GM12875 (cell line): ENCODE results near the gene ZDHHC7.

Experiments used
- H3K4me3 ChIP-seq: one replicate; pipeline ENCODE4 v1.5.1; 2011; ENCODE audit warnings: low read depth, low read length, control low read depth
- TF ChIP-seq, protein P1 (sequence below): IDR thresholded peaks from 2 replicates; pipeline ENCODE4 v1.5.1; 2011; ENCODE audit warnings: low read depth, mild to moderate bottlenecking, control low read depth, inconsistent platforms, low read length, moderate library complexity, borderline replicate concordance; ENCODE audit not compliant: insufficient read depth

Gene ZDHHC7

GRCh38 chr16:85017633-85018032, 6.3 kb upstream of the ZDHHC7 start:
- TF ChIP-seq, protein P1, sequence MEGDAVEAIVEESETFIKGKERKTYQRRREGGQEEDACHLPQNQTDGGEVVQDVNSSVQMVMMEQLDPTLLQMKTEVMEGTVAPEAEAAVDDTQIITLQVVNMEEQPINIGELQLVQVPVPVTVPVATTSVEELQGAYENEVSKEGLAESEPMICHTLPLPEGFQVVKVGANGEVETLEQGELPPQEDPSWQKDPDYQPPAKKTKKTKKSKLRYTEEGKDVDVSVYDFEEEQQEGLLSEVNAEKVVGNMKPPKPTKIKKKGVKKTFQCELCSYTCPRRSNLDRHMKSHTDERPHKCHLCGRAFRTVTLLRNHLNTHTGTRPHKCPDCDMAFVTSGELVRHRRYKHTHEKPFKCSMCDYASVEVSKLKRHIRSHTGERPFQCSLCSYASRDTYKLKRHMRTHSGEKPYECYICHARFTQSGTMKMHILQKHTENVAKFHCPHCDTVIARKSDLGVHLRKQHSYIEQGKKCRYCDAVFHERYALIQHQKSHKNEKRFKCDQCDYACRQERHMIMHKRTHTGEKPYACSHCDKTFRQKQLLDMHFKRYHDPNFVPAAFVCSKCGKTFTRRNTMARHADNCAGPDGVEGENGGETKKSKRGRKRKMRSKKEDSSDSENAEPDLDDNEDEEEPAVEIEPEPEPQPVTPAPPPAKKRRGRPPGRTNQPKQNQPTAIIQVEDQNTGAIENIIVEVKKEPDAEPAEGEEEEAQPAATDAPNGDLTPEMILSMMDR = no peak
- no peak overlapping the region for H3K4me3 ChIP-seq

DNA sequence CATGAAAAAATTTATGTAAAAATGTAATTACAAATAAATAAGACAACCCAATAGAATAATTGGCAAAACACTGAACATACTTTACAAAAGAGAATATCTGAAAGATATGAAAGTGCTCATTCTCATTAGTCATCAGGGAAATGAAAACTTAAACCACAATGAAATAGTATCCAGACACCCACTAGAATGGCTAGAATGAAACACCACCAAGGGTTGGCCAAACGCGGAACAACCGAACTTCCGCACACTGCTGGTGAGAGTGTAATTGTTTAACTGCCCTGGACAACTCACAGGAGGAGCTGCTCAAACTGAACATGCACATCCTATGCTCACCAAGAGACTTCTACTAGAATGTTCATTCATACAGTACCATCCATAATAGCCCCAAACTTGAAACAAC, 5.8 kb upstream of the ZDHHC7 start:
- TF ChIP-seq, protein P1 = no peak

DNA sequence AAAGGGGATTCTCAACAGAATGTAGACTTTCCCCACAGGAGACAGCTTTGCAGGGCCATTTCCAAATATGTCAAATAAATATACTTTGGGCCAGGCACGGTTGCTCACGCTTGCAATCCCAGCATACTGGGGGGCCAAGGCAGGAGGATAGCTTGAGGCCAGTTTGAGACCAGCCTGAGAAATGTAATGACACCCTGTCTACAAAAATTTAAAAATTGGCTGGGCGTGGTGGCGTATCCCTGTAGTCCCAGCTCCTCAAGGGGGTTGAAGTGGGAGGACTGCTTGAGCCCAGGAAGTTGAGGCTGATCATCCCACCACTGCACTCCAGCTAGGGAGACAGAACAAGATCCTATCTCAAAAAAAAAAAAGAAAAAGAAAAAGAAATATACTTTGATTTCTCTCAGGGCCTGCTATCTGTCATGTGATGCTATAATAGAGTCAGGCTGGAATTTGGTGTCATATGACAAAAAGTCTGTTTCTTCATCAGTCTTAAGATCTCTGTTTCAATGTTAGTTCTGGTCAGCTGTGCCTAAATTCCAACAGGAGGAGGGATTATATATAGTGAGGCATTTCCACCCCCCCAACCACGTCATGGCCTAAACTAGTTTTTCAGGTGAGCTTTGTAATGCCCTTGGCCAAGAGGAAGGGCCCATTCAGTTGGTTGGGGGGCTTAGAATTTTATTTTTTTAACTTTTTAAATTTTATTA, 4.3 kb upstream of the ZDHHC7 start:
- no peak overlapping the region for H3K4me3 ChIP-seq
- TF ChIP-seq, protein P1 = no peak

More for the DNA sequence above, 5.8 kb upstream of the ZDHHC7 start:
- no peak overlapping the region for H3K4me3 ChIP-seq

GRCh38 chr16:85014311-85014710, 3.0 kb upstream of the ZDHHC7 start:
- TF ChIP-seq, protein P1 = no peak
- no peak overlapping the region for H3K4me3 ChIP-seq

DNA sequence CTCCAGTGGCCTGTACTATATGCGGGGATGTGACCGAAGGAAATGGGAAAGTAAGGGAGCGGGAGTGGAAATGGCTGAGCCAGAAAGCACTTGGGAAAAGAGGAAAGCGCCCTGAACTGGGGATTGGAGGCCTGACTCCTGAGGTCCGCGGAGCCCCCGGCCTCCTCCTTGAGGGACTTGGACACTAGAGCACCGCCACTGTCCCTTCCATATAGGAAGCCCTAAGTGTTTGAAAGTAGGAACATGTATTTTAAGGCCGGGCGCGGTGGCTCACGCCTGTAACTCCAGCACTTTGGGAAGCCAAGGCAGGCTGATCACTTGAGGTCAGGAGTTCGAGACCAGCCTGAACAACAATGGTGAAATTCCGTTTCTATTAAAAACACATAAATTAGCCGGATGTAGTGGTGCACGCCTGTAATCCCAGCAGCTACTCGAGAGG, 530 bp upstream of the ZDHHC7 start:
- TF ChIP-seq, protein P1 = no peak
- H3K4me3 ChIP-seq = peak overlapping the region; percentile 60

- TF ChIP-seq, protein P1 = no peak
- H3K4me3 ChIP-seq = peak overlapping the region; percentile 60
Measured at GRCh38 chr16:85010446-85010930, 847 bp downstream of the ZDHHC7 start.

DNA sequence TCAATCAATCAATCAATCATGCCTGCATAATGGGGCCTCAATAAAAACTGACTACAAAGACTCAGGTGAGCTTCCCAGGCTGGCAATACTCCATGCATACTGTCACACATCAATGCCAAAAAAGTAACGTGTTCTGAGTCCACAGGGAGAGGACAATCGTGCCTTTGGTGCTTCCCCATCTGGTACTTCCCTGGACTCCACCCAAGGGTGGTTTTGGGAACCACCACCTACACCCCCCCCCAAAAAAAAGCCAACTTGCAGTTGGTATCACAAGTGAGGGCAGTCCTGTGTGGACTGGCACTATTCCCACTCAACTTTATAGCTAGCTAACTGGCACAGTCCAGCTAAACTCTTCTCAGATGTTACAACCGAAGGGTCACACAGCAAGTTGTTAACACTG, 3.1 kb downstream of the ZDHHC7 start:
- no peak overlapping the region for H3K4me3 ChIP-seq
- TF ChIP-seq, protein P1 = no peak
